ENCODE data around the gene PSAT1. TPM values are rescaled to one million over a fixed set of nuclear protein-coding genes. Genes with fewer than 3 reads are reported as not detected.

PSAT1 gene
- total RNA-seq, 1 experiment from 2014 or later = 179 TPM

DNA sequence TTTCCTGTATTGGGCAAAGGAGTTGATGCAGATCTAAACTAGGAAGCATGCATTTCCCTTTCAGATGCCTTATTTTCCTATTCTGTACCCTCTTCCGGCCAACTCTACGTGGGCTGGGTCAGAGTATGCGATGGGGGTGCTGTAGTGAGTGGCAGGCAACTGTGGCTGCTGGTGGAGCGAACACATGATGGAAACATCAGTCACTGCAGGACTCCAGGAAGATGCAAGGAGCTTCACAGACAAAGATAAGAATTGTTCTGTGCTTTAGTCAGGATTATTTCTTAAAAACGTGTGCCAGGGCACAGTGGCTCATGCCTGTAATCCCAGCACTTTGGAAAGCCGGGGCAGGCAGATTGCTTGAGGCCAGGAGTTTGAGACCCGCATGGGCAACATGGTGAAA, 75.1 kb downstream of the PSAT1 start:
- Histone ChIP-seq H3K27me3 (replicated peaks; ENCODE audit: insufficient read depth, low read depth, low read length, poor library complexity) (no peaks in the 10 kb centered on the region), H3K4me3 (ENCODE audit: low read depth, low read length, poor library complexity, severe bottlenecking) (no peak overlapping the region), H3K36me3 (ENCODE audit: insufficient read depth, low read length, poor library complexity, severe bottlenecking) (no peaks in the 10 kb centered on the region), H3K4me1 (ENCODE audit: insufficient read depth, low read length, poor library complexity, severe bottlenecking) (no peaks in the 10 kb centered on the region), H3K27ac (ENCODE audit: low read depth, low read length, poor library complexity, severe bottlenecking) (no peak overlapping the region), H3K9me3 (ENCODE audit: low read depth, low read length, poor library complexity, severe bottlenecking) (no peaks in the 10 kb centered on the region)
- ChIA-PET POLR2A (ENCODE audit: low non-redundant PET) (no interaction called here), CTCF (no interaction called here)
- no peak for TF ChIP-seq EZH2 (IDR thresholded peaks at IDR 0.05; ENCODE audit: borderline replicate concordance, low read depth, low read length, poor library complexity, severe bottlenecking)
- TF ChIP-seq, protein P1, sequence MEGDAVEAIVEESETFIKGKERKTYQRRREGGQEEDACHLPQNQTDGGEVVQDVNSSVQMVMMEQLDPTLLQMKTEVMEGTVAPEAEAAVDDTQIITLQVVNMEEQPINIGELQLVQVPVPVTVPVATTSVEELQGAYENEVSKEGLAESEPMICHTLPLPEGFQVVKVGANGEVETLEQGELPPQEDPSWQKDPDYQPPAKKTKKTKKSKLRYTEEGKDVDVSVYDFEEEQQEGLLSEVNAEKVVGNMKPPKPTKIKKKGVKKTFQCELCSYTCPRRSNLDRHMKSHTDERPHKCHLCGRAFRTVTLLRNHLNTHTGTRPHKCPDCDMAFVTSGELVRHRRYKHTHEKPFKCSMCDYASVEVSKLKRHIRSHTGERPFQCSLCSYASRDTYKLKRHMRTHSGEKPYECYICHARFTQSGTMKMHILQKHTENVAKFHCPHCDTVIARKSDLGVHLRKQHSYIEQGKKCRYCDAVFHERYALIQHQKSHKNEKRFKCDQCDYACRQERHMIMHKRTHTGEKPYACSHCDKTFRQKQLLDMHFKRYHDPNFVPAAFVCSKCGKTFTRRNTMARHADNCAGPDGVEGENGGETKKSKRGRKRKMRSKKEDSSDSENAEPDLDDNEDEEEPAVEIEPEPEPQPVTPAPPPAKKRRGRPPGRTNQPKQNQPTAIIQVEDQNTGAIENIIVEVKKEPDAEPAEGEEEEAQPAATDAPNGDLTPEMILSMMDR (conservative IDR thresholded peaks at IDR 0.05; ENCODE audit: low read depth, low read length) = no peak
- no TSS peak for BruUV-seq (replicated peaks)
- no peak for DNase-seq (ENCODE audit: low spot score)
- intact Hi-C loops (cut with micrococcal nuclease; ENCODE audit: unreplicated experiment) = no loop called here

Other genes with a start within 250 kb of the PSAT1 start
- gene CEP78, start 61.0 kb upstream of the PSAT1 start, total RNA-seq (2021) = 60.5 and 65.9 TPM in 2 replicates